WTC11 (cell line): Measurements from ENCODE around the gene GSC. TPM values are rescaled to one million over a fixed set of nuclear protein-coding genes. Genes with fewer than 3 reads are reported as not detected.

Source experiments
- ATAC-seq: fragments of 200-7000 bp; cut with Tn5 transposase; 2 replicates; pipeline ENCODE4 v1.10.0; 2021; ENCODE audit warnings: mild to moderate bottlenecking, moderate library complexity
- CTCF ChIA-PET: fragments of 300-600 bp; sonication (Branson Sonifier 250); formaldehyde crosslinking; loops from one replicate; lab custom pipeline; 2021; ENCODE audit warnings: antibody characterized with exemption; lab: Charles Lee
- POLR2A ChIA-PET: fragments of 350-600 bp; sonication (Branson Sonifier 250); formaldehyde crosslinking; loops from one replicate; lab custom pipeline; 2021; ENCODE audit warnings: antibody characterized with exemption; lab: Charles Lee
- DNase-seq: peaks from one replicate; pipeline ENCODE4 v3.0.0; 2021; ENCODE audit warnings: low spot score
- H3K27ac Mint-ChIP-seq: 2 replicates; pipeline ENCODE4 v1.8.0; 2021; ENCODE audit warnings: mixed read lengths
- H3K27me3 Mint-ChIP-seq: 2 replicates; pipeline ENCODE4 v1.8.0; 2021; ENCODE audit warnings: low read depth, mild to moderate bottlenecking, moderate library complexity, mixed read lengths
- H3K36me3 Mint-ChIP-seq: 2 replicates; pipeline ENCODE4 v1.8.0; 2021; ENCODE audit warnings: mixed read lengths
- H3K4me1 Mint-ChIP-seq: 2 replicates; pipeline ENCODE4 v1.8.0; 2022; ENCODE audit warnings: mixed read lengths
- H3K4me3 Mint-ChIP-seq: 2 replicates; pipeline ENCODE4 v1.8.0; 2021; ENCODE audit warnings: mild to moderate bottlenecking, moderate library complexity, mixed read lengths
- H3K9me3 Mint-ChIP-seq: 2 replicates; pipeline ENCODE4 v1.8.0; 2021; ENCODE audit warnings: mixed read lengths
- ATF3 ChIP-seq: sonication (generic); formaldehyde crosslinking; conservative IDR thresholded peaks from 2 replicates; pipeline ENCODE4 v1.8.1; 2022; ENCODE audit warnings: mild to moderate bottlenecking, missing genetic modification reagents
- ATF6 ChIP-seq: sonication (generic); formaldehyde crosslinking; IDR thresholded peaks from 2 replicates; pipeline ENCODE4 v1.8.1; 2023; ENCODE audit warnings: mild to moderate bottlenecking, missing genetic modification reagents
- CDX4 ChIP-seq: fragments of 250-450 bp; sonication (Bioruptor Pico); IDR thresholded peaks from 2 replicates; pipeline ENCODE4 v1.9.0; 2021; ENCODE audit warnings: moderate library complexity, mild to moderate bottlenecking, inconsistent platforms, borderline replicate concordance
- CREB1 ChIP-seq: sonication (generic); formaldehyde crosslinking; IDR thresholded peaks from 2 replicates; pipeline ENCODE4 v1.8.0; 2023; ENCODE audit warnings: mild to moderate bottlenecking, missing genetic modification reagents
- ESRRA ChIP-seq: sonication (generic); formaldehyde crosslinking; IDR thresholded peaks from 2 replicates; pipeline ENCODE4 v1.8.1; 2022; ENCODE audit warnings: mild to moderate bottlenecking, missing genetic modification reagents, borderline replicate concordance
- FOXP1 ChIP-seq: sonication (generic); formaldehyde crosslinking; IDR thresholded peaks from 2 replicates; pipeline ENCODE4 v1.8.0; 2022; ENCODE audit warnings: missing genetic modification reagents, mild to moderate bottlenecking, moderate library complexity, borderline replicate concordance
- KAT7 ChIP-seq: sonication (generic); formaldehyde crosslinking; IDR thresholded peaks from 2 replicates; pipeline ENCODE4 v1.8.1; 2023; ENCODE audit warnings: missing genetic modification reagents, mild to moderate bottlenecking, borderline replicate concordance
- NFE2L1 ChIP-seq: sonication (generic); formaldehyde crosslinking; IDR thresholded peaks from 2 replicates; pipeline ENCODE4 v1.8.1; 2023; ENCODE audit warnings: missing genetic modification reagents
- NR2C2 ChIP-seq: sonication (generic); formaldehyde crosslinking; IDR thresholded peaks from 2 replicates; pipeline ENCODE4 v1.8.0; 2022; ENCODE audit warnings: mild to moderate bottlenecking, missing genetic modification reagents
- OVOL2 ChIP-seq: fragments of 250-450 bp; sonication (Bioruptor Pico); IDR thresholded peaks from 2 replicates; pipeline ENCODE4 v1.9.0; 2021; ENCODE audit warnings: mild to moderate bottlenecking, borderline replicate concordance
- SMAD4 ChIP-seq: sonication (generic); formaldehyde crosslinking; IDR thresholded peaks from 2 replicates; pipeline ENCODE4 v1.8.0; 2022; ENCODE audit warnings: mild to moderate bottlenecking, missing genetic modification reagents
- TEAD1 ChIP-seq: sonication (generic); formaldehyde crosslinking; IDR thresholded peaks from 2 replicates; pipeline ENCODE4 v1.8.0; 2022; ENCODE audit warnings: mild to moderate bottlenecking, missing genetic modification reagents
- TEAD4 ChIP-seq: sonication (generic); formaldehyde crosslinking; IDR thresholded peaks from 2 replicates; pipeline ENCODE4 v1.8.0; 2022; ENCODE audit warnings: mild to moderate bottlenecking, missing genetic modification reagents
- ZMAT4 ChIP-seq: fragments of 250-450 bp; sonication (Bioruptor Pico); IDR thresholded peaks from 2 replicates; pipeline ENCODE4 v1.9.0; 2021; ENCODE audit warnings: mild to moderate bottlenecking
- ZNF263 ChIP-seq: sonication (generic); formaldehyde crosslinking; IDR thresholded peaks from 2 replicates; pipeline ENCODE4 v1.8.1; 2022; ENCODE audit warnings: low read depth, mild to moderate bottlenecking, moderate library complexity, missing genetic modification reagents
- ZNF396 ChIP-seq: fragments of 250-450 bp; sonication (Bioruptor Pico); IDR thresholded peaks from 2 replicates; pipeline ENCODE4 v1.8.0; 2021; ENCODE audit warnings: mild to moderate bottlenecking, moderate library complexity, borderline replicate concordance
- ZNF425 ChIP-seq: fragments of 250-450 bp; sonication (Bioruptor Pico); conservative IDR thresholded peaks from 2 replicates; pipeline ENCODE4 v1.9.0; 2021; ENCODE audit warnings: mild to moderate bottlenecking
- total RNA-seq: library from RNA; stranded (reverse); gene quantifications from 3 replicates; pipeline ENCODE4 v1.2.3, GENCODE V29; 2021
- TF ChIP-seq, protein P1 (sequence below): sonication (generic); formaldehyde crosslinking; IDR thresholded peaks from 2 replicates; pipeline ENCODE4 v1.8.0; 2022; ENCODE audit warnings: mild to moderate bottlenecking, missing genetic modification reagents
- TF ChIP-seq, protein P2 (sequence below): sonication (generic); formaldehyde crosslinking; IDR thresholded peaks from 2 replicates; pipeline ENCODE4 v1.8.1; 2023; ENCODE audit warnings: mild to moderate bottlenecking, moderate library complexity, missing genetic modification reagents

Gene GSC
- total RNA-seq, 1 experiment from 2014 or later: 4.4 TPM

GRCh38 chr14:94752591-94753436, 17.1 kb downstream of the GSC start (continued):
- no peak for TF ChIP-seq ATF6 (CRISPR knock-in tag)
- TF ChIP-seq CREB1 (CRISPR knock-in tag): no peak
- TF ChIP-seq ZMAT4 (CRISPR knock-in tag): no peak

- POLR2A ChIA-PET: no interaction called here
- DNase-seq (no peak), ATAC-seq (no peak)
- no peak overlapping the region for H3K27ac Mint-ChIP-seq
- H3K4me3 Mint-ChIP-seq: no peak overlapping the region
- no peaks in the 10 kb centered on the region for H3K36me3 Mint-ChIP-seq
- no peaks in the 10 kb centered on the region; the same call in none of the 2 replicates for H3K27me3 Mint-ChIP-seq
- CTCF ChIA-PET: no interaction called here
- H3K4me1 Mint-ChIP-seq: no peaks in the 10 kb centered on the region
- TF ChIP-seq NR2C2 (CRISPR knock-in tag) (no peak), ZNF263 (no peak), ZNF396 (CRISPR knock-in tag) (no peak), ZNF425 (CRISPR knock-in tag) (no peak), SMAD4 (CRISPR knock-in tag) (no peak), FOXP1 (CRISPR knock-in tag) (no peak), ATF3 (CRISPR knock-in tag) (no peak), TEAD4 (CRISPR knock-in tag) (no peak), ESRRA (no peak), TEAD1 (CRISPR knock-in tag) (no peak), CDX4 (CRISPR knock-in tag) (no peak), OVOL2 (CRISPR knock-in tag) (no peak), KAT7 (CRISPR knock-in tag) (no peak), NFE2L1 (CRISPR knock-in tag) (no peak)
- TF ChIP-seq, protein P1, sequence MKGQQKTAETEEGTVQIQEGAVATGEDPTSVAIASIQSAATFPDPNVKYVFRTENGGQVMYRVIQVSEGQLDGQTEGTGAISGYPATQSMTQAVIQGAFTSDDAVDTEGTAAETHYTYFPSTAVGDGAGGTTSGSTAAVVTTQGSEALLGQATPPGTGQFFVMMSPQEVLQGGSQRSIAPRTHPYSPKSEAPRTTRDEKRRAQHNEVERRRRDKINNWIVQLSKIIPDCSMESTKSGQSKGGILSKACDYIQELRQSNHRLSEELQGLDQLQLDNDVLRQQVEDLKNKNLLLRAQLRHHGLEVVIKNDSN: no peak
- TF ChIP-seq, protein P2, sequence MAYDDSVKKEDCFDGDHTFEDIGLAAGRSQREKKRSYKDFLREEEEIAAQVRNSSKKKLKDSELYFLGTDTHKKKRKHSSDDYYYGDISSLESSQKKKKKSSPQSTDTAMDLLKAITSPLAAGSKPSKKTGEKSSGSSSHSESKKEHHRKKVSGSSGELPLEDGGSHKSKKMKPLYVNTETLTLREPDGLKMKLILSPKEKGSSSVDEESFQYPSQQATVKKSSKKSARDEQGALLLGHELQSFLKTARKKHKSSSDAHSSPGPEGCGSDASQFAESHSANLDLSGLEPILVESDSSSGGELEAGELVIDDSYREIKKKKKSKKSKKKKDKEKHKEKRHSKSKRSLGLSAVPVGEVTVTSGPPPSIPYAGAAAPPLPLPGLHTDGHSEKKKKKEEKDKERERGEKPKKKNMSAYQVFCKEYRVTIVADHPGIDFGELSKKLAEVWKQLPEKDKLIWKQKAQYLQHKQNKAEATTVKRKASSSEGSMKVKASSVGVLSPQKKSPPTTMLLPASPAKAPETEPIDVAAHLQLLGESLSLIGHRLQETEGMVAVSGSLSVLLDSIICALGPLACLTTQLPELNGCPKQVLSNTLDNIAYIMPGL (CRISPR knock-in tag): no peak
- TF ChIP-seq, all 79 proteins: peak for 0
- H3K9me3 Mint-ChIP-seq: no peaks in the 10 kb centered on the region
These were observed 18.0 kb downstream of the GSC start for GRCh38 chr14:94751956-94752355.
